Lower leg skin (tissue), 4 donors: Measurements from ENCODE around the gene PHRF1. TPM values are rescaled to one million over a fixed set of nuclear protein-coding genes. Genes with fewer than 3 reads are reported as not detected.
"Not testable (repeated sequence)": the region's sequence is repeated elsewhere in the genome, so short reads cannot be mapped to it uniquely, and the experiment has no call there.

ENCODE experiments used
- DNase-seq, 2 donors: peaks; one replicate each; pipeline ENCODE4 v3.0.0-alpha.2; 2019; ENCODE audit warnings: low spot score in 2 of 2
- H3K4me3 ChIP-seq: fragments of 200-600 bp; sonication (generic); 2 replicates; pipeline ENCODE4 v1.5.1; 2017; ENCODE audit warnings: mild to moderate bottlenecking, low read depth; ENCODE audit not compliant: poor library complexity, severe bottlenecking
- CTCF ChIP-seq, 3 donors: fragments of 450-650 bp; IDR thresholded peaks; one replicate each; pipeline ENCODE4 v1.5.1; 2016; ENCODE audit warnings: antibody characterized with exemption in 3 of 3, mild to moderate bottlenecking in 3 of 3, moderate library complexity in 2 of 3
- POLR2A ChIP-seq, 2 donors: fragments of 450-650 bp; IDR thresholded peaks; one replicate each; pipeline ENCODE4 v1.6.1; 2016 to 2017; ENCODE audit warnings: antibody characterized with exemption in 2 of 2, mild to moderate bottlenecking in 1 of 2, moderate library complexity in 1 of 2
- WGBS, 2 donors: methylation state at CpG; one replicate each; pipeline ENCODE4 v1.1.5; 2018; 5-methylcytosine and 5-hydroxymethylcytosine counted together
- intact Hi-C: fragments of 100-400 bp; cut with DNase I; formaldehyde crosslinking; loops from one replicate; pipeline ENCODE4 v1.15.0; 2023; ENCODE audit warnings: low total_unique reads
- total RNA-seq, 4 donors: library from RNA; depleted of rRNA; stranded (reverse); fragments of >200 nt; gene quantifications; one replicate each; pipeline ENCODE4 v1.1.0, GENCODE V29; 2016

PHRF1 gene
- total RNA-seq, 4 donors from 2014 or later = 30.0 to 55.2 (median 31.5) TPM

- no peak for TF ChIP-seq POLR2A (IDR thresholded peaks at IDR 0.05)
- WGBS, 2 donors = 93 to 97% methylated on average over 10 of the region's 10 CpGs
- no peak overlapping the region for H3K4me3 ChIP-seq
- intact Hi-C loops = loop anchor here (10.0 kb wide), 1 partner anchor 74 kb away; no protein-coding TSS in a partner anchor
- DNase-seq = no peak
These were observed 74.2 kb downstream of the PHRF1 start for GRCh38 chr11:650482-650881.

- not testable (repeated sequence) for DNase-seq, H3K4me3 ChIP-seq
- 86 to 92% methylated on average over 14 of the region's 14 CpGs for WGBS, 2 donors
- intact Hi-C loops = loop anchor here (10.0 kb wide), 1 partner anchor 72 kb away; no protein-coding TSS in a partner anchor
These were observed 76.9 kb downstream of the PHRF1 start for GRCh38 chr11:653136-653535.

- intact Hi-C loops = loop anchor here (10.0 kb wide), 1 partner anchor 71 kb away; no protein-coding TSS in a partner anchor
- 91 to 96% methylated on average over 15 of the region's 15 CpGs for WGBS, 2 donors
- DNase-seq = no peak
- TF ChIP-seq CTCF (IDR thresholded peaks at IDR 0.05) (no peak), POLR2A (IDR thresholded peaks at IDR 0.05) (no peak)
- H3K4me3 ChIP-seq = no peak overlapping the region
These were observed 77.6 kb downstream of the PHRF1 start for GRCh38 chr11:653837-654236.

- H3K4me3 ChIP-seq, DNase-seq: not testable (repeated sequence)
- 94 to 98% methylated on average over 12 of the region's 12 CpGs for WGBS, 2 donors
- intact Hi-C loops = loop anchor here (10.0 kb wide), 1 partner anchor 70 kb away; no protein-coding TSS in a partner anchor
These were observed 78.2 kb downstream of the PHRF1 start for GRCh38 chr11:654444-654843.

GRCh38 chr11:655036-655726, 78.9 kb downstream of the PHRF1 start:
- DNase-seq = no peak
- H3K4me3 ChIP-seq = no peak overlapping the region
- WGBS, 2 donors = 93% methylated on average over 30 of the region's 30 CpGs
- intact Hi-C loops = loop anchor here (10.0 kb wide), 1 partner anchor 70 kb away; no protein-coding TSS in a partner anchor
- TF ChIP-seq POLR2A (IDR thresholded peaks at IDR 0.05) = no peak
- no peak for TF ChIP-seq CTCF (IDR thresholded peaks at IDR 0.05)

GRCh38 chr11:656426-656825, 80.2 kb downstream of the PHRF1 start:
- H3K4me3 ChIP-seq = no peak overlapping the region
- TF ChIP-seq POLR2A (IDR thresholded peaks at IDR 0.05) (no peak), CTCF (IDR thresholded peaks at IDR 0.05) (no peak)
- DNase-seq = no peak
- WGBS, 2 donors = 90 to 92% methylated on average over 14 of the region's 14 CpGs
- intact Hi-C loops = loop anchor here (10.0 kb wide), 1 partner anchor 68 kb away; no protein-coding TSS in a partner anchor

GRCh38 chr11:656866-657265, 80.6 kb downstream of the PHRF1 start:
- intact Hi-C loops = loop anchor here (10.0 kb wide), 1 partner anchor 68 kb away; no protein-coding TSS in a partner anchor
- DNase-seq = no peak
- TF ChIP-seq CTCF (IDR thresholded peaks at IDR 0.05) = no peak
- no peak for TF ChIP-seq POLR2A (IDR thresholded peaks at IDR 0.05)
- H3K4me3 ChIP-seq = no peak overlapping the region
- 87 to 97% methylated on average over 7 of the region's 7 CpGs for WGBS, 2 donors
